HepG2 (cell line): Measurements from ENCODE around the gene PCBP4. TPM values are rescaled to one million over a fixed set of nuclear protein-coding genes. Genes with fewer than 3 reads are reported as not detected.
A peak's percentile ranks its signal among the peaks of the same experiment; 100 is the strongest.

ENCODE experiments used
- ATAC-seq: fragments of 200-7000 bp; cut with Tn5 transposase; 3 replicates; pipeline ENCODE4 v1.9.1; 2020; ENCODE audit warnings: mild to moderate bottlenecking, moderate library complexity
- BruUV-seq: library from RNA; stranded (reverse); fragments of 400-500 nt; replicated peaks from 2 replicates; lab custom pipeline; 2021; lab: Mats Ljungman, UMichigan
- CTCF ChIA-PET: fragments of 300-600 bp; formaldehyde crosslinking; extraction: SDS; loops from one replicate; lab custom pipeline; 2021; ENCODE audit warnings: low total read pairs, inconsistent platforms, low intra/inter-chr PET ratio; lab: Yijun Ruan, JAX
- POLR2A ChIA-PET: fragments of 350-600 bp; sonication (Branson Sonifier 250); formaldehyde crosslinking; loops from one replicate; lab custom pipeline; 2020; ENCODE audit warnings: antibody characterized with exemption, inconsistent platforms; lab: Yijun Ruan, JAX
- DNase-seq: peaks from one replicate; pipeline ENCODE4 v3.0.0-alpha.2; 2015; ENCODE audit warnings: low spot score
- FAIRE-seq: peaks from 3 replicates; lab custom pipeline; 2011; peaks lifted over from hg19 to GRCh38; lab: Jason Lieb, UNC
- H2AFZ ChIP-seq: one replicate; pipeline ENCODE4 v1.6.1; 2011; ENCODE audit warnings: low read length, inconsistent platforms
- H3K27ac ChIP-seq: fragments of 300-600 bp; 3 replicates; pipeline ENCODE4 v1.8.0; 2011; ENCODE audit warnings: mixed run types, mild to moderate bottlenecking, mixed read lengths, low read length, inconsistent platforms; ENCODE audit not compliant: insufficient read depth; ENCODE audit errors: extremely low read length
- H3K27me3 ChIP-seq, 2 experiments: fragments of 200-600 bp in 1 of 2; 2 replicates in 1 of 2; 3 replicates in 1 of 2; pipeline versions ENCODE4 v1.6.0 to v1.8.0; 2011; ENCODE audit warnings: low read length in 2 of 2, mild to moderate bottlenecking in 2 of 2, moderate library complexity in 2 of 2, inconsistent platforms in 1 of 2; ENCODE audit not compliant: insufficient read depth in 2 of 2, control insufficient read depth in 1 of 2
- H3K36me3 ChIP-seq, 2 experiments: fragments of 200-600 bp in 1 of 2; replicated peaks in 1 of 2; 2 replicates in 1 of 2; 3 replicates in 1 of 2; pipeline versions ENCODE4 v1.5.1 to v1.8.0; 2011; ENCODE audit warnings: low read length in 2 of 2, inconsistent platforms in 1 of 2; ENCODE audit not compliant: insufficient read depth in 2 of 2, control insufficient read depth in 1 of 2
- H3K4me1 ChIP-seq: 2 replicates; pipeline ENCODE4 v1.5.1; 2012; ENCODE audit warnings: low read length, inconsistent platforms; ENCODE audit not compliant: insufficient read depth
- H3K4me2 ChIP-seq: 2 replicates; pipeline ENCODE4 v1.6.0; 2011; ENCODE audit warnings: low read depth, low read length, inconsistent platforms
- H3K4me3 ChIP-seq, 3 experiments: fragments of 200-600 bp in 1 of 3; sonication (generic), shearing (Covaris generic) in 1 of 3; replicated peaks in 1 of 3; 2 replicates each; pipeline ENCODE4 v1.5.1; 2011 to 2016; ENCODE audit warnings: low read length in 3 of 3, inconsistent platforms in 2 of 3, low read depth in 2 of 3, mild to moderate bottlenecking in 2 of 3, control low read depth in 1 of 3, mixed read lengths in 1 of 3; ENCODE audit not compliant: insufficient read depth in 1 of 3
- H3K79me2 ChIP-seq: one replicate; pipeline ENCODE4 v1.6.1; 2011; ENCODE audit warnings: low read length, inconsistent platforms; ENCODE audit not compliant: insufficient read depth
- H3K9ac ChIP-seq: 2 replicates; pipeline ENCODE4 v1.6.0; 2011; ENCODE audit warnings: mild to moderate bottlenecking, low read depth, low read length, inconsistent platforms; ENCODE audit not compliant: insufficient read depth
- H3K9me3 ChIP-seq: 2 replicates; pipeline ENCODE4 v1.5.1; 2012; ENCODE audit warnings: mild to moderate bottlenecking, low read length
- H4K20me1 ChIP-seq: 2 replicates; pipeline ENCODE4 v1.6.0; 2011; ENCODE audit warnings: inconsistent platforms, mild to moderate bottlenecking, low read length, moderate library complexity; ENCODE audit not compliant: insufficient read depth
- ATM ChIP-seq: fragments of 450-650 bp; IDR thresholded peaks from 2 replicates; pipeline ENCODE4 v1.7.1; 2017; ENCODE audit warnings: mild to moderate bottlenecking, borderline replicate concordance
- BRD4 ChIP-seq: sonication (generic); formaldehyde crosslinking; IDR thresholded peaks from 2 replicates; pipeline ENCODE4 v1.4.0; 2020; ENCODE audit warnings: missing genetic modification reagents
- ELF3 ChIP-seq: IDR thresholded peaks from 2 replicates; pipeline ENCODE4 v1.6.1; 2016; ENCODE audit warnings: missing genetic modification reagents, missing compliant biosample characterization
- FOSL2 ChIP-seq: sonication (generic); formaldehyde crosslinking; IDR thresholded peaks from 2 replicates; pipeline ENCODE4 v1.4.0; 2020; ENCODE audit warnings: missing genetic modification reagents
- HNRNPLL ChIP-seq: fragments of 200-400 bp; formaldehyde crosslinking; IDR thresholded peaks from 2 replicates; pipeline ENCODE4 v1.6.1; 2017; ENCODE audit warnings: mild to moderate bottlenecking, low read depth, low read length; ENCODE audit not compliant: poor library complexity, severe bottlenecking
- IKZF1 ChIP-seq: fragments of 450-650 bp; IDR thresholded peaks from 2 replicates; pipeline ENCODE4 v1.7.1; 2016
- ISX ChIP-seq: sonication (generic); formaldehyde crosslinking; conservative IDR thresholded peaks from 2 replicates; pipeline ENCODE4 v1.5.0; 2020; ENCODE audit warnings: missing genetic modification reagents
- MEIS2 ChIP-seq: sonication (generic); formaldehyde crosslinking; IDR thresholded peaks from 2 replicates; pipeline ENCODE4 v1.9.0; 2021; ENCODE audit warnings: mild to moderate bottlenecking, missing genetic modification reagents
- PRPF4 ChIP-seq: fragments of 200-400 bp; formaldehyde crosslinking; IDR thresholded peaks from 2 replicates; pipeline ENCODE4 v1.6.1; 2016; ENCODE audit warnings: low read length, low read depth; ENCODE audit not compliant: poor library complexity, severe bottlenecking
- SRSF4 ChIP-seq: fragments of 200-400 bp; formaldehyde crosslinking; IDR thresholded peaks from one replicate; pipeline ENCODE4 v1.6.1; 2018; ENCODE audit warnings: mild to moderate bottlenecking, low read depth, low read length, moderate library complexity; ENCODE audit not compliant: poor library complexity, severe bottlenecking
- ZNF317 ChIP-seq: sonication (generic); formaldehyde crosslinking; IDR thresholded peaks from 2 replicates; pipeline ENCODE4 v1.5.0; 2020; ENCODE audit warnings: mild to moderate bottlenecking, missing genetic modification reagents
- ZNF496 ChIP-seq: sonication (generic); formaldehyde crosslinking; IDR thresholded peaks from 2 replicates; pipeline ENCODE4 v1.8.1; 2023; ENCODE audit warnings: mild to moderate bottlenecking, moderate library complexity, missing genetic modification reagents; ENCODE audit not compliant: insufficient replicate concordance
- ZNF530 ChIP-seq: sonication (generic); formaldehyde crosslinking; IDR thresholded peaks from 2 replicates; pipeline ENCODE4 v1.5.0; 2020; ENCODE audit warnings: low read depth, mild to moderate bottlenecking, missing genetic modification reagents
- WGBS: methylation state at CpG from one replicate; pipeline ENCODE4 v1.1.6; 2017; ENCODE audit warnings: low lambda C conversion rate; 5-methylcytosine and 5-hydroxymethylcytosine counted together
- in situ Hi-C: cut with HindIII; loops from 2 replicates; pipeline ENCODE4 v1.10.0; 2017; ENCODE audit warnings: low pct_unique_long_range_greater_than_20kb; ENCODE audit not compliant: extremely low pct_ligation_motif_present
- intact Hi-C: fragments of 100-400 bp; cut with micrococcal nuclease; formaldehyde crosslinking; loops from one replicate; pipeline ENCODE4 v1.10.0; 2022; ENCODE audit not compliant: unreplicated experiment
- polyA plus RNA-seq, 8 experiments: library from polyadenylated mRNA; depleted of rRNA in 3 of 8; stranded (reverse) in 7 of 8; unstranded in 1 of 8; fragments of >200 nt; fragmentation: Illumina TruSeq in 4 of 8; extraction: Trizol in 4 of 8; gene quantifications; 2 replicates each; pipeline versions ENCODE4 v1.2.1 to v1.2.3, GENCODE V29; 2011 to 2016; ENCODE audit warnings: low read depth in 4 of 8, missing spikeins in 1 of 8, mixed read lengths in 1 of 8; ENCODE audit not compliant: insufficient read depth in 1 of 8
- total RNA-seq, 5 experiments: library from RNA; depleted of rRNA; stranded (reverse); fragments of >200 nt; fragmentation: Illumina TruSeq; extraction: Trizol; gene quantifications; 2 replicates each; pipeline ENCODE4 v1.2.3, GENCODE V29; 2016; ENCODE audit warnings: low read depth in 1 of 5
- TF ChIP-seq, protein P1 (sequence below): sonication (generic); formaldehyde crosslinking; conservative IDR thresholded peaks from 2 replicates; pipeline ENCODE4 v1.4.0; 2020; ENCODE audit warnings: missing genetic modification reagents
- TF ChIP-seq, protein P2 (sequence below): IDR thresholded peaks from 2 replicates; pipeline ENCODE4 v1.6.1; 2016; ENCODE audit warnings: missing compliant biosample characterization, missing genetic modification reagents, borderline replicate concordance
- TF ChIP-seq, protein P3 (sequence below): sonication (generic); formaldehyde crosslinking; IDR thresholded peaks from 2 replicates; pipeline ENCODE4 v1.8.1; 2023; ENCODE audit warnings: mild to moderate bottlenecking, missing genetic modification reagents
- TF ChIP-seq, protein P4 (sequence below): sonication (generic); formaldehyde crosslinking; conservative IDR thresholded peaks from 2 replicates; pipeline ENCODE4 v1.8.0; 2022; ENCODE audit warnings: mild to moderate bottlenecking, moderate library complexity, missing genetic modification reagents

The PCBP4 gene
- total and polyA plus RNA-seq, 2 of the 13 experiments (the other 11 are each of a cell fraction or from before 2014, with no cell fraction given): 36.8 to 51.3 TPM

DNA sequence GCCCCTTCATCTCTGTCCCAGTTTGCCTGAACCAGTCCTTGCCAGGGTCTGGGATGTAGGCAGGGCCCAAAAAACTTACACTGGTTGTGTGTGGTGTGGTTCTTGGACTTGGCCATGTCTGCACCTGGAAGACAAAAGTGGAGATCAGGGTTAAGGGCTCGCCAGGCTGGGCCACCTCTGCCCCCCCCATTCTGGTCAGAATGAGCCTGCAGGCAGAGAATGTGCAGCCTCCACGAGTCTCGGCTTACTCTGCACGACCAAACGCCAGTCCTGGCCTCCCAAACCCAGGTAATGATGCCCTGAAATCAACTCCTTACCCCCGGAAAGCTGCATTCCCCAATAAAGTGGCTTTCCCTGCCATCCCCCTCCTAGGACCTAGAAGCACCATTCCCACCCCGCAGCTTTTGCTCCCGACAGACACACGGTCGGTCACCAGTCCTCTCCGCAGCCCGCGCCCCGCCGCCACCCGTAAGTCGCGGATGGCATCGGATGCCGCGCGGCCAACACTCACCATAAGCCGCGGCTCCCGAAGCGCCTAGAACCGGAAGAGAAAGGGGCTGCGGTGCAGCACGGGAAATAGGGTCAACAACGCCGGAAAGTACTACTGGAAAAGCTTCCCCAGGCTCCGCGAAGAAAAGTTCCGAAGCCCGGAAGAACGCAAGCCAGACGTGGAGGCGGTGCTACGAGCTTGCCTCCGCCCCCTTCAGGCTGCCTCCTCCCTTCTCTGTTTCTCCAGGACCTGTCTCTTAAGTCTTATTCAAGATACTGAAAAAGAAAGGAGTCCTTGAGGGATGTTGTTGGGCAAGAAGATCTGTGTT lies 28.3 kb upstream of the PCBP4 start, which contains the start of gene RPL29:
TSS of gene RPL29 (minus strand) at position 550 of the 818 bp plus-strand sequence. CDS start at position 116, 434 bp downstream.
- DNase-seq (peak; percentile 87), FAIRE-seq (peak; percentile 58), ATAC-seq (peak; percentile 79)
- peaks cover 63% of the 10 kb centered on the region for H3K4me1 ChIP-seq
- H3K36me3 ChIP-seq: peaks cover 8 to 18% of the 10 kb centered on the region in 2 experiments
- no peaks in the 10 kb centered on the region; a peak in 1 of 5 replicates for H3K27me3 ChIP-seq
- H3K4me3 ChIP-seq: peak within 1 kb of the TSS; percentile 73 to 90 (median 83)
- intact Hi-C loops: loop anchor here (2.0 kb wide), 1 partner anchor 53 kb away; the partner anchor contains the start of gene PARP3
- CTCF ChIA-PET: interaction anchor here (0.9 kb wide), 1 partner anchor 53 kb away, joined by 3 read pairs; the partner anchor contains the start of genes PARP3 and RRP9
- peak within 1 kb of the TSS; percentile 87 for H3K27ac ChIP-seq
- 1% methylated on average over 29 of the region's 40 CpGs for WGBS
- no TSS peak for BruUV-seq
- POLR2A ChIA-PET: interaction anchor here (0.6 to 7.1 kb wide), 30 partner anchors 9 to 295 kb away, joined by 3 to 187 read pairs (median 4); partner anchors contain the start of genes ABHD14A, ABHD14B, ACY1 and DUSP7
- H3K9me3 ChIP-seq: no peaks in the 10 kb centered on the region
- H3K79me2 ChIP-seq: peaks cover 21% of the 10 kb centered on the region
- H4K20me1 ChIP-seq: peaks cover 3% of the 10 kb centered on the region; the same call in 1 of the 2 replicates
- H2AFZ ChIP-seq: peak within 1 kb of the TSS; percentile 70
- in situ Hi-C loops: no loop called here
- H3K9ac ChIP-seq: peak within 1 kb of the TSS; percentile 95
- peak within 1 kb of the TSS; percentile 99 for H3K4me2 ChIP-seq
- TF ChIP-seq, protein P1, sequence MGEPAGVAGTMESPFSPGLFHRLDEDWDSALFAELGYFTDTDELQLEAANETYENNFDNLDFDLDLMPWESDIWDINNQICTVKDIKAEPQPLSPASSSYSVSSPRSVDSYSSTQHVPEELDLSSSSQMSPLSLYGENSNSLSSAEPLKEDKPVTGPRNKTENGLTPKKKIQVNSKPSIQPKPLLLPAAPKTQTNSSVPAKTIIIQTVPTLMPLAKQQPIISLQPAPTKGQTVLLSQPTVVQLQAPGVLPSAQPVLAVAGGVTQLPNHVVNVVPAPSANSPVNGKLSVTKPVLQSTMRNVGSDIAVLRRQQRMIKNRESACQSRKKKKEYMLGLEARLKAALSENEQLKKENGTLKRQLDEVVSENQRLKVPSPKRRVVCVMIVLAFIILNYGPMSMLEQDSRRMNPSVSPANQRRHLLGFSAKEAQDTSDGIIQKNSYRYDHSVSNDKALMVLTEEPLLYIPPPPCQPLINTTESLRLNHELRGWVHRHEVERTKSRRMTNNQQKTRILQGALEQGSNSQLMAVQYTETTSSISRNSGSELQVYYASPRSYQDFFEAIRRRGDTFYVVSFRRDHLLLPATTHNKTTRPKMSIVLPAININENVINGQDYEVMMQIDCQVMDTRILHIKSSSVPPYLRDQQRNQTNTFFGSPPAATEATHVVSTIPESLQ (CRISPR knock-in tag): no peak
- TF ChIP-seq IKZF1 (no peak), PRPF4 (no peak), FOSL2 (CRISPR knock-in tag) (peak; percentile 57), MEIS2 (peak; percentile 67; the same call in 1 of the 2 replicates), ZNF317 (CRISPR knock-in tag) (peak; percentile 60; the same call in 1 of the 2 replicates), ISX (no peak; the same call in 1 of the 2 replicates), SRSF4 (no peak), BRD4 (CRISPR knock-in tag) (peak; percentile 99), ZNF496 (no peak), ELF3 (CRISPR knock-in tag) (peak; percentile 90), HNRNPLL (peak; percentile 65), ATM (no peak), ZNF530 (CRISPR knock-in tag) (no peak)
- TF ChIP-seq, protein P2, sequence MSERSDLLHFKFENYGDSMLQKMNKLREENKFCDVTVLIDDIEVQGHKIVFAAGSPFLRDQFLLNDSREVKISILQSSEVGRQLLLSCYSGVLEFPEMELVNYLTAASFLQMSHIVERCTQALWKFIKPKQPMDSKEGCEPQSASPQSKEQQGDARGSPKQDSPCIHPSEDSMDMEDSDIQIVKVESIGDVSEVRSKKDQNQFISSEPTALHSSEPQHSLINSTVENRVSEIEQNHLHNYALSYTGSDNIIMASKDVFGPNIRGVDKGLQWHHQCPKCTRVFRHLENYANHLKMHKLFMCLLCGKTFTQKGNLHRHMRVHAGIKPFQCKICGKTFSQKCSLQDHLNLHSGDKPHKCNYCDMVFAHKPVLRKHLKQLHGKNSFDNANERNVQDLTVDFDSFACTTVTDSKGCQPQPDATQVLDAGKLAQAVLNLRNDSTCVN (CRISPR knock-in tag): peak; percentile 93
- TF ChIP-seq, protein P3, sequence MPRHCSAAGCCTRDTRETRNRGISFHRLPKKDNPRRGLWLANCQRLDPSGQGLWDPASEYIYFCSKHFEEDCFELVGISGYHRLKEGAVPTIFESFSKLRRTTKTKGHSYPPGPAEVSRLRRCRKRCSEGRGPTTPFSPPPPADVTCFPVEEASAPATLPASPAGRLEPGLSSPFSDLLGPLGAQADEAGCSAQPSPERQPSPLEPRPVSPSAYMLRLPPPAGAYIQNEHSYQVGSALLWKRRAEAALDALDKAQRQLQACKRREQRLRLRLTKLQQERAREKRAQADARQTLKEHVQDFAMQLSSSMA (CRISPR knock-in tag): peak; percentile 85
- TF ChIP-seq, protein P4, sequence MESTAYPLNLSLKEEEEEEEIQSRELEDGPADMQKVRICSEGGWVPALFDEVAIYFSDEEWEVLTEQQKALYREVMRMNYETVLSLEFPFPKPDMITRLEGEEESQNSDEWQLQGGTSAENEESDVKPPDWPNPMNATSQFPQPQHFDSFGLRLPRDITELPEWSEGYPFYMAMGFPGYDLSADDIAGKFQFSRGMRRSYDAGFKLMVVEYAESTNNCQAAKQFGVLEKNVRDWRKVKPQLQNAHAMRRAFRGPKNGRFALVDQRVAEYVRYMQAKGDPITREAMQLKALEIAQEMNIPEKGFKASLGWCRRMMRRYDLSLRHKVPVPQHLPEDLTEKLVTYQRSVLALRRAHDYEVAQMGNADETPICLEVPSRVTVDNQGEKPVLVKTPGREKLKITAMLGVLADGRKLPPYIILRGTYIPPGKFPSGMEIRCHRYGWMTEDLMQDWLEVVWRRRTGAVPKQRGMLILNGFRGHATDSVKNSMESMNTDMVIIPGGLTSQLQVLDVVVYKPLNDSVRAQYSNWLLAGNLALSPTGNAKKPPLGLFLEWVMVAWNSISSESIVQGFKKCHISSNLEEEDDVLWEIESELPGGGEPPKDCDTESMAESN: peak; percentile 91
